CD8-positive, alpha-beta memory T cell (primary cell): Measurements from ENCODE around the gene NBPF4. TPM values are rescaled to one million over a fixed set of nuclear protein-coding genes. Genes with fewer than 3 reads are reported as not detected.
"Not testable (repeated sequence)": the region's sequence is repeated elsewhere in the genome, so short reads cannot be mapped to it uniquely, and the experiment has no call there.

Experiments
- CTCF ChIA-PET: fragments of 350-600 bp; sonication (Branson Sonifier 250); formaldehyde crosslinking; loops from one replicate; lab custom pipeline; 2021; ENCODE audit warnings: antibody characterized with exemption; lab: Charles Lee
- POLR2A ChIA-PET: fragments of 350-600 bp; sonication (Branson Sonifier 250); formaldehyde crosslinking; loops from one replicate; lab custom pipeline; 2021; ENCODE audit warnings: antibody characterized with exemption; lab: Charles Lee
- DNase-seq, 5 donors: peaks; one replicate each; pipeline versions ENCODE4 v3.0.0 to v3.0.0-alpha.2; 2020 to 2022; ENCODE audit warnings: mixed read lengths in 1 of 5
- H3K27ac ChIP-seq: one replicate; pipeline ENCODE4 v1.7.0; 2013; ENCODE audit warnings: low read depth, mild to moderate bottlenecking, low read length, moderate library complexity
- H3K27me3 ChIP-seq: 2 replicates; pipeline ENCODE4 v1.7.0; 2013; ENCODE audit warnings: low read length, mild to moderate bottlenecking; ENCODE audit not compliant: insufficient read depth, poor library complexity, severe bottlenecking
- H3K36me3 ChIP-seq: 2 replicates; pipeline ENCODE4 v1.7.0; 2013; ENCODE audit warnings: mild to moderate bottlenecking, low read length, moderate library complexity; ENCODE audit not compliant: insufficient read depth
- H3K4me1 ChIP-seq: 2 replicates; pipeline ENCODE4 v1.7.0; 2013; ENCODE audit warnings: mild to moderate bottlenecking, low read length, moderate library complexity; ENCODE audit not compliant: insufficient read depth
- H3K4me3 ChIP-seq: 2 replicates; pipeline ENCODE4 v1.7.0; 2013; ENCODE audit warnings: mild to moderate bottlenecking, low read length
- H3K9me3 ChIP-seq: 2 replicates; pipeline ENCODE4 v1.7.0; 2013; ENCODE audit warnings: mild to moderate bottlenecking, low read length
- H3K27ac Mint-ChIP-seq, 8 donors: one replicate each; pipeline ENCODE4 v1.8.0; 2020 to 2021; ENCODE audit warnings: mixed read lengths in 8 of 8, mild to moderate bottlenecking in 6 of 8, inconsistent platforms in 3 of 8, moderate library complexity in 3 of 8
- H3K27me3 Mint-ChIP-seq, 2 donors: one replicate each; pipeline ENCODE4 v1.8.0; 2020 to 2021; ENCODE audit warnings: mixed read lengths in 2 of 2, mild to moderate bottlenecking in 1 of 2, moderate library complexity in 1 of 2
- H3K36me3 Mint-ChIP-seq, 3 donors: one replicate each; pipeline ENCODE4 v1.8.0; 2020 to 2021; ENCODE audit warnings: mixed read lengths in 3 of 3, inconsistent platforms in 1 of 3, mild to moderate bottlenecking in 1 of 3
- H3K4me1 Mint-ChIP-seq, 3 donors: one replicate each; pipeline ENCODE4 v1.8.0; 2020 to 2021; ENCODE audit warnings: mixed read lengths in 3 of 3, inconsistent platforms in 1 of 3, mild to moderate bottlenecking in 1 of 3
- H3K4me3 Mint-ChIP-seq, 7 donors: one replicate each; pipeline ENCODE4 v1.8.0; 2020 to 2021; ENCODE audit warnings: mixed read lengths in 7 of 7, mild to moderate bottlenecking in 6 of 7, moderate library complexity in 4 of 7, inconsistent platforms in 2 of 7
- H3K9me3 Mint-ChIP-seq, 5 donors: one replicate each; pipeline ENCODE4 v1.8.0; 2020 to 2022; ENCODE audit warnings: mixed read lengths in 5 of 5, mild to moderate bottlenecking in 3 of 5, moderate library complexity in 2 of 5, inconsistent platforms in 1 of 5
- polyA plus RNA-seq: library from polyadenylated mRNA; unstranded; fragments of 300-500 nt; fragmentation: Illumina TruSeq; gene quantifications from one replicate; pipeline ENCODE4 v1.2.3, GENCODE V29; 2021
- total RNA-seq, 2 experiments: library from RNA; stranded (reverse); gene quantifications; one replicate each; pipeline ENCODE4 v1.2.3, GENCODE V29; 2021

NBPF4 gene
- total and polyA plus RNA-seq, 3 experiments from 2014 or later = 0.11 to 0.15 TPM; not detected in 1

DNA sequence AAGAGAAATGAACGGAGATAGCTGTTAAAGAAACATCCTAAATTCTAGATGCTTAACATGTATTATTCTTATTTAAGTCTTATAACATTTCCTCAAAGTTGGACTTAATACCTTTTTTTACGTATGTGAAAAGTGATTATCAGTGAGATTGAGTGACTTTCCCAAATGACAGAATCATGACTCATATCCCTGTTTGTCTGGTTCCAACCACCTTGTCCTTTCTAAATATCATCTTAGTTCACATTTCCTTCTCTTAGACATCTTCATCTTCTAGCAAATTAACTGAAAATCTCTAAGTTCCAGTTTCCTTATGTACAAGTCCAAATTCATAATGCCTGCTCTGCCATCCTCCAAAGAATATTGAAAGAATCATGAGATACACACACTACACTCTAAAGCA is 26.9 kb downstream of the NBPF4 start:
- CTCF ChIA-PET, POLR2A ChIA-PET, H3K4me3 ChIP-seq, H3K27ac Mint-ChIP-seq, H3K9me3 ChIP-seq, H3K36me3 Mint-ChIP-seq, H3K27ac ChIP-seq, H3K4me3 Mint-ChIP-seq, DNase-seq, H3K36me3 ChIP-seq, H3K9me3 Mint-ChIP-seq, H3K4me1 Mint-ChIP-seq, H3K27me3 ChIP-seq, H3K4me1 ChIP-seq: not testable (repeated sequence)
- H3K27me3 Mint-ChIP-seq = peaks cover 0 to 28% of the 10 kb centered on the region in 2 donors

DNA sequence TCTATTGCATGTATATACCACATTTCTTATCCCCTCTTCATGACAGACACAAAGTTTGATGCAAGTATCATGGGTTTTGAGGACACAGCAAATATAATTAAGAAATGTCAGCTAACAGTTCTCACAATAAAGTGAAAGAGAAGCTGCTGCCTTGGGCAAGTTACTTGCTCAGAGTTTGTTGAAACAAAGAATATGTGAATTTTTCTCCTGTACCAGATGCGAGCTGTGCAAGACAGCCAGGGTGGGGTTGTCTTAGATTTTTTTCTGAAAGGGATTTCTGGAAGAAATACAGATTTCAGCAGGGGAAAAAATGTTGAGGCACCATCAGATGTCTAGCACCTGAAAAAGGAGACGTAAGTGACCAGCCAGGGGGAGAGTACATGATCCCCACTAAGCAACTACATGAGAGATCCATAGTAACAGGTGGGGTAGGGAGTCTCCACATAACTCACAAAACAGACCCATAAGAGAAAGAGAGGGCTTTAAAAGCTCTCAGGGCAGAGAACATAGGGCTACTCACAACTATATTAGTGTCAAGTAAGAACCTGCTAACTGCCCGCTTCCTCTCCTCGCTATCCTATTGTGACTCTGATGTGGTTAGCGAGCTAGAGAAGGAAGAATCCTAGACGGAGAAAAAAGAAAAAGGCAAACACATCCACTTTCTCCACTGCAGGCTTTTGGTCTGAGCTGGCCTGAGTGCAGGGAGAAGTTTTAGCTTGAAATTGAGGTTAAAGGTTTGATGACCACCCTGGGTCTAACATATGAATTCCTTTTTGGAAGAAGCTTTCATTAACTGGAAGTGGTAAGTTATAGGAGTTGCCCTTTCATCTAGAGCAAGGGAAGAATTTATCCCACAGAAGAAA is 27.6 kb downstream of the NBPF4 start:
- H3K27ac Mint-ChIP-seq, POLR2A ChIA-PET, H3K9me3 Mint-ChIP-seq, H3K27ac ChIP-seq, H3K4me3 ChIP-seq, H3K9me3 ChIP-seq, DNase-seq, H3K4me1 Mint-ChIP-seq, H3K4me3 Mint-ChIP-seq, H3K36me3 ChIP-seq, H3K36me3 Mint-ChIP-seq, H3K27me3 ChIP-seq, H3K4me1 ChIP-seq, CTCF ChIA-PET: not testable (repeated sequence)
- peaks cover 0 to 36% of the 10 kb centered on the region in 2 donors for H3K27me3 Mint-ChIP-seq

DNA sequence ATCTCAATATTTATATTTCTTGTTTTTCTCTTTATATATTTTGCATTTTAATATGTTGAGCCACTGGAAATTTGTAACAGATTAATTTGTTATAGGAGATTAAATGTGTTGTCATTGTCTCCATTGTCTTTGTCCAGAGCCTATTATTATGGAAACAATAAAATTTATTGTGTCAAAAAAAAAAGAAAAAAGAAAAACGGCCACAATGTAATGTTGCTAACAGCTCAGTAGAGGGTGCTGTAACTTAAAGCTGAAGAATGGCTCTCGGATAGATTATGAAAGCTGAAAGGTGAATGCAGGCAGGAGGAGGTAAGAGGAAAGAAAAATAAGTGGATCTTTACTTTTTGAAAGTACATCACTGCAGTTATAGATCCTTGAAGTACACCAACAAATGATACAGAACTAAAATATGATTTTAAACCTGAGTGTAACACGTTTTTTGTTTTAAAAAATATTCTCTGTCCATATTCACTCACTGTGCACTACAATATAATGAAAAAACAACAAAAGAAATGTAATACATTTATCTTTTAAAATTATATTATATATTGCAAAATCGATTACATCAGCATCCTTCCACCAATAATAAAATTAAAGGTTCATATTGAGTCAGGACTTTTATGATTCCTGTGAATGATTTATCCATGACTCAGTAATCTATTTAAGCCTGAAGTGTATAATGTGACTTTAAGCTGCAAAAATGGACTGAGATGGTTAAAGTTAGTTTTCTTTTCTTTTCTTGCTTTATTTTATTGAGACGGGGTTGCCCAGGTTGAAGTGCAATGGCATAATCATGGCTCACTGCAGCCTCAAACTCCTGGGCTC is 29.0 kb downstream of the NBPF4 start:
- H3K4me1 Mint-ChIP-seq, POLR2A ChIA-PET, H3K4me1 ChIP-seq, H3K27me3 ChIP-seq, H3K4me3 ChIP-seq, H3K9me3 ChIP-seq, H3K27ac ChIP-seq, H3K36me3 Mint-ChIP-seq, H3K4me3 Mint-ChIP-seq, H3K36me3 ChIP-seq, H3K9me3 Mint-ChIP-seq: not testable (repeated sequence)
- Mint-ChIP-seq H3K27me3 (peaks cover 3 to 47% of the 10 kb centered on the region in 2 donors), H3K27ac (peak overlapping the region in 1 of 8 donors; percentile 69)
- CTCF ChIA-PET = interaction anchor here (0.8 to 1.0 kb wide), 2 partner anchors 14 to 428 kb away, joined by 3 to 4 read pairs; no protein-coding TSS in a partner anchor
- DNase-seq = peak in 2 of 5 donors; percentile 13 to 14

DNA sequence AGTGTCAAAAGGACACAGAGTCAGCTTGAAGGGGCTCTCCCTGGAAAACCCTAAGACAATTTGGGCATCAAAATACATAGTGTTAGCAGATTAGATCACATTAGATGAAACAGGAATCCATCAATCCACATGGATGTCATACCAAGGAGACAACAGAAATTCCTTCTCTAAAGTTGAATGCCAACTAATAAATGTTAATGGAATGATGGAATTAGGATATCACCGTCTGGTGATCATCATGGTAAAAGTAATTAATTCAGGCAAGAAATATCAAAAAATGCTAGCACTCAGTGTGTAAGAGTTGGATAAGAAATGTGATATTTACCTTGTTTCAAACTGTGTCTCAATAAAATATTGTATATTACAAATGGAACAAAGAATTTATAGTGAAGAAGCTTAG is 32.9 kb downstream of the NBPF4 start:
- H3K9me3 Mint-ChIP-seq = no peaks in the 10 kb centered on the region
- DNase-seq = no peak
- CTCF ChIA-PET = interaction anchor here (2.3 kb wide), 1 partner anchor 11 kb away, joined by 7 read pairs; the partner anchor contains the start of gene SLC25A24
- no peaks in the 10 kb centered on the region for H3K36me3 ChIP-seq
- H3K4me1 ChIP-seq = no peaks in the 10 kb centered on the region
- no peak overlapping the region for H3K4me3 ChIP-seq
- H3K27me3 ChIP-seq = peaks cover 7% of the 10 kb centered on the region
- H3K27ac Mint-ChIP-seq = no peak overlapping the region
- no peaks in the 10 kb centered on the region for H3K9me3 ChIP-seq
- peaks cover 16 to 62% of the 10 kb centered on the region in 2 donors for H3K27me3 Mint-ChIP-seq
- no peaks in the 10 kb centered on the region for H3K36me3 Mint-ChIP-seq
- H3K27ac ChIP-seq = no peak overlapping the region
- H3K4me1 Mint-ChIP-seq = peaks cover 3 to 9% (median 6%) of the 10 kb centered on the region in 3 donors
- H3K4me3 Mint-ChIP-seq = no peak overlapping the region
- POLR2A ChIA-PET = no interaction called here

DNA sequence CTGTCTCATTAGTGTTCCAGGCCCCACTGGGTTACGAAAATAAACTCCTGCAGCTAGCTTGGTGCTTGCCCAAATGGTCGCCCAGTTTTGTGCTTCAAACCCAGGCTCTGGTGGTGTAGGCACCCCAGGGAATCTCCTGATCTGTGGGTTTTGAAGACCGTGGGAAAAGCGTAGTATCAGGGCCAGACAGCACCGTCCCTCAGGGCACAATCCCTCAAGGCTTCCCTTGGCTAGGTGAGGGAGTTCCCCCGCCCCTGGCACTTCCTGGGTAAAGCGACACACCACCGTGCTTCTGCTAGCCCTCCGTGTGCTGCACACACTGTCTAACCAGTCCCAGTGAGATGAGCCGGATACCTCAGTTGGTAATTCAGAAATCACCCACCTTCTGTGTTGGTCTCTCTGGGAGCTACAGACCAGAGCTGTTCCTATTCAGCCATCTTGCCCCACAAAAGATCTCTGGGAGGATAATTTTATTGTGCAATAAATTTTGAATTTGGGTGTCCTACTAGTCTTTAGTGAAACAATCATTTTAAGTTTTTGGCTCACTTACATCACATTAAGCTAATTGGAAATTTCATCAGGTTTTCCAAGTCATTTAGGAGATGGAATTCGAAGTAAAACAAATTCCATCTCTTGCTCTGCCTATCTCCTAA is 34.3 kb downstream of the NBPF4 start:
- H3K27me3 Mint-ChIP-seq = peaks cover 16 to 62% of the 10 kb centered on the region in 2 donors

DNA sequence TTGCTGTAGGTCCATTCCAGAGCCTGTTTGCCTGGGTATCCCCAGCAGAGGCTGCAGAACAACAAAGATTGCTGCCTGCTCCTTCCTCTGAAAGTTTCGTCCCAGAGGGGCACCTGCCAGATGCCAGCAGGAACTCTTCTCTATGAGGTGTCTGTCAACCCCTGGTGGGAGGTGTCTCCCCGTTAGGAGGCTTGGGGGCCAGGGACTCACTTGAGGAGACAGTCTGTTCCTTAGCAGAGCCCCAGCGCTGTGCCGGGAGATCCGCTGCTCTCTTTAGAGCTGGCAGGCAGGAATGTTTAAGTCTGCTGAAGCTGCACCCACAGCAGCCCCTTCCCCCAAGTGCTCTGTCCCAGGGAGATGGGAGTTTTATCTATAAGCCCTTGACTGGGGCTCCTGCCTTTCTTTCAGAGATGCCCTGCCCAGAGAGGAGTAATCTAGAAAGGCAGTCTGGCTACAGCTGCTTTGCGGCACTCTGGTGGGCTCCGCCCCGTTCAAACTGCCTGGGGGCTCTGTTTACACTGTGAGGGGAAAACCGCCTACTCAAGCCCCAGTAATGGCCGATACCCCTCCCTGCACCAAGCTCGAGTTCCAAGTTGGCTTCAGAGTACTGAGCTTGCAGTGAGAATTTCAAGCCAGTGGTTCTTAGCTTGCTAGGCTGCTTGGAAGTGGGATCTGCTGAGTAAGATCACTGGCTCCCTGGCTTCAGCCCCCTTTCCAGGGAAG is 35.0 kb downstream of the NBPF4 start:
- Histone ChIP-seq H3K4me1 (no peaks in the 10 kb centered on the region), H3K27ac (no peak overlapping the region), H3K4me3 (no peak overlapping the region), H3K9me3 (no peaks in the 10 kb centered on the region), H3K27me3 (peaks cover 7% of the 10 kb centered on the region), H3K36me3 (no peaks in the 10 kb centered on the region)
- H3K4me3 Mint-ChIP-seq = peak overlapping the region in 1 of 7 donors; percentile 8
- H3K36me3 Mint-ChIP-seq = no peaks in the 10 kb centered on the region
- H3K4me1 Mint-ChIP-seq = peaks cover 3 to 9% (median 6%) of the 10 kb centered on the region in 3 donors
- DNase-seq = no peak
- ChIA-PET CTCF (interaction anchor here (2.3 kb wide), 1 partner anchor 8 kb away, joined by 7 read pairs; the partner anchor contains the start of gene SLC25A24), POLR2A (no interaction called here)
- H3K27me3 Mint-ChIP-seq = peaks cover 16 to 62% of the 10 kb centered on the region in 2 donors
- no peaks in the 10 kb centered on the region for H3K9me3 Mint-ChIP-seq
- H3K27ac Mint-ChIP-seq = no peak overlapping the region

More for the DNA sequence above, 34.3 kb downstream of the NBPF4 start:
- Histone ChIP-seq H3K4me3 (no peak overlapping the region), H3K27me3 (peaks cover 7% of the 10 kb centered on the region), H3K4me1 (no peaks in the 10 kb centered on the region), H3K9me3 (no peaks in the 10 kb centered on the region), H3K27ac (no peak overlapping the region), H3K36me3 (no peaks in the 10 kb centered on the region)
- H3K4me1 Mint-ChIP-seq = peaks cover 3 to 9% (median 6%) of the 10 kb centered on the region in 3 donors
- ChIA-PET CTCF (interaction anchor here (2.3 kb wide), 1 partner anchor 9 kb away, joined by 7 read pairs; the partner anchor contains the start of gene SLC25A24), POLR2A (no interaction called here)
- H3K4me3 Mint-ChIP-seq = no peak overlapping the region
- H3K27ac Mint-ChIP-seq = no peak overlapping the region
- no peak for DNase-seq
- H3K9me3 Mint-ChIP-seq = no peaks in the 10 kb centered on the region
- no peaks in the 10 kb centered on the region for H3K36me3 Mint-ChIP-seq

DNA sequence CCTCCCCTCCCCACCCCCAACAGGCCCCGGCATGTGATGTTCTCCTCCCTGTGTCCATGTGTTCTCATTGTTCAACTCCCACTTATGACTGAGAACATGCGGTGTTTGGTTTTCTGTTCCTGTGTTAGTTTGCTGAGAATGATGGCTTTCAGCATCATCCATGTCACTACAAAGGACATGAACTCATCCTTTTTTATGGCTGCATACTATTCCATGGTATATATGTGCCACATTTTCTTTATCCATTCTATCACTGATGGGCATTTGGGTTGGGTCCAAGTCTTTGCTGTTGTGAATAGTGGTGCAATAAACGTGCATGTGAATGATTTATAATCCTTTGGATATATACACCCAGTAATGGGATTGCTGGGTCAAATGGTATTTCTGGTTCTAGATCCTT is 40.3 kb downstream of the NBPF4 start:
- H3K27ac Mint-ChIP-seq = peak overlapping the region in 1 of 8 donors; percentile 35
- H3K27me3 Mint-ChIP-seq = peaks cover 9 to 25% of the 10 kb centered on the region in 2 donors
- peak overlapping the region in 1 of 7 donors; percentile 78 for H3K4me3 Mint-ChIP-seq
- POLR2A ChIA-PET, H3K9me3 ChIP-seq, DNase-seq, H3K36me3 ChIP-seq, H3K9me3 Mint-ChIP-seq, H3K4me3 ChIP-seq, H3K27ac ChIP-seq, CTCF ChIA-PET, H3K27me3 ChIP-seq: not testable (repeated sequence)
- peaks cover 16 to 22% (median 21%) of the 10 kb centered on the region in 3 donors for H3K4me1 Mint-ChIP-seq
- H3K4me1 ChIP-seq = peaks cover 14% of the 10 kb centered on the region
- peaks cover 0 to 12% (median 0%) of the 10 kb centered on the region in 3 donors for H3K36me3 Mint-ChIP-seq
